Mesenchymal stem cell (in vitro differentiated cells and primary cell): ENCODE data around the gene NUP205. TPM values are rescaled to one million over a fixed set of nuclear protein-coding genes. Genes with fewer than 3 reads are reported as not detected.
A peak's percentile ranks its signal among the peaks of the same experiment; 100 is the strongest.

Experiments used
- DNase-seq: peaks from one replicate; pipeline ENCODE4 v3.0.0-alpha.2; 2013
- H2AFZ ChIP-seq: one replicate; pipeline ENCODE4 v1.6.1; 2013; ENCODE audit warnings: low read depth, mild to moderate bottlenecking, control low read depth, inconsistent platforms, low read length, moderate library complexity
- H2AK5ac ChIP-seq: 2 replicates; pipeline ENCODE4 v1.6.1; 2013; ENCODE audit warnings: low read length, moderate library complexity, mild to moderate bottlenecking, inconsistent platforms; ENCODE audit not compliant: severe bottlenecking
- H2BK120ac ChIP-seq: one replicate; pipeline ENCODE4 v1.6.1; 2013; ENCODE audit warnings: low read depth, mild to moderate bottlenecking, inconsistent platforms, low read length, moderate library complexity
- H2BK12ac ChIP-seq, 2 experiments: one replicate each; pipeline ENCODE4 v1.6.1; 2013; ENCODE audit warnings: inconsistent platforms in 2 of 2, low read length in 2 of 2, mild to moderate bottlenecking in 2 of 2, moderate library complexity in 2 of 2, control low read depth in 1 of 2
- H2BK15ac ChIP-seq: one replicate; pipeline ENCODE4 v1.6.1; 2013; ENCODE audit warnings: mild to moderate bottlenecking, low read depth, inconsistent platforms; ENCODE audit not compliant: poor library complexity, severe bottlenecking
- H2BK5ac ChIP-seq: 2 replicates; pipeline ENCODE4 v1.6.1; 2013; ENCODE audit warnings: low read depth, mild to moderate bottlenecking, low read length, control low read depth, inconsistent platforms; ENCODE audit not compliant: poor library complexity, severe bottlenecking
- H3K14ac ChIP-seq, 2 experiments: one replicate each; pipeline ENCODE4 v1.6.1; 2013; ENCODE audit warnings: inconsistent platforms in 2 of 2, low read length in 2 of 2, control low read depth in 1 of 2, mild to moderate bottlenecking in 1 of 2, moderate library complexity in 1 of 2
- H3K18ac ChIP-seq, 2 experiments: one replicate each; pipeline ENCODE4 v1.6.1; 2013; ENCODE audit warnings: inconsistent platforms in 2 of 2, low read length in 2 of 2, control low read depth in 1 of 2, low read depth in 1 of 2, mild to moderate bottlenecking in 1 of 2
- H3K23ac ChIP-seq, 2 experiments: one replicate each; pipeline ENCODE4 v1.6.1; 2013; ENCODE audit warnings: inconsistent platforms in 2 of 2, low read length in 2 of 2, mild to moderate bottlenecking in 2 of 2, moderate library complexity in 2 of 2, control low read depth in 1 of 2
- H3K27ac ChIP-seq: 2 replicates; pipeline ENCODE4 v1.5.1; 2013; ENCODE audit warnings: mild to moderate bottlenecking, moderate library complexity, low read length, control low read depth, inconsistent platforms; ENCODE audit not compliant: poor library complexity, severe bottlenecking
- H3K27me3 ChIP-seq, 2 experiments: 2 replicates each; pipeline versions ENCODE4 v1.6.1 to v1.7.0; 2013; ENCODE audit warnings: low read length in 2 of 2, mild to moderate bottlenecking in 2 of 2, moderate library complexity in 2 of 2, control low read depth in 1 of 2, inconsistent platforms in 1 of 2; ENCODE audit not compliant: control insufficient read depth in 1 of 2, insufficient read depth in 1 of 2
- H3K36me3 ChIP-seq, 2 experiments: 2 replicates each; pipeline versions ENCODE4 v1.6.1 to v1.7.0; 2013; ENCODE audit warnings: low read length in 2 of 2, control low read depth in 1 of 2, inconsistent platforms in 1 of 2, low read depth in 1 of 2, mild to moderate bottlenecking in 1 of 2; ENCODE audit not compliant: insufficient read depth in 2 of 2, control insufficient read depth in 1 of 2
- H3K4ac ChIP-seq, 2 experiments: one replicate each; pipeline ENCODE4 v1.6.1; 2013; ENCODE audit warnings: inconsistent platforms in 2 of 2, low read length in 2 of 2, mild to moderate bottlenecking in 2 of 2, moderate library complexity in 2 of 2, control low read depth in 1 of 2, low read depth in 1 of 2
- H3K4me1 ChIP-seq: 2 replicates; pipeline ENCODE4 v1.6.1; 2013; ENCODE audit warnings: low read depth, low read length, control low read depth; ENCODE audit not compliant: control insufficient read depth, insufficient read depth
- H3K4me2 ChIP-seq: 2 replicates; pipeline ENCODE4 v1.6.1; 2013; ENCODE audit warnings: low read length, mild to moderate bottlenecking, inconsistent platforms; ENCODE audit not compliant: poor library complexity, severe bottlenecking
- H3K4me3 ChIP-seq, 2 experiments: 2 replicates each; pipeline versions ENCODE4 v1.5.1 to v1.7.0; 2013; ENCODE audit warnings: low read length in 2 of 2, mild to moderate bottlenecking in 2 of 2, control low read depth in 1 of 2, low read depth in 1 of 2; ENCODE audit not compliant: insufficient read depth in 1 of 2
- H3K79me1 ChIP-seq: replicated peaks from 2 replicates; pipeline ENCODE4 v1.6.1; 2013; ENCODE audit warnings: mild to moderate bottlenecking, control low read depth, low read length, inconsistent platforms; ENCODE audit not compliant: poor library complexity, severe bottlenecking
- H3K9ac ChIP-seq: 2 replicates; pipeline ENCODE4 v1.7.0; 2013; ENCODE audit warnings: mild to moderate bottlenecking, low read length, moderate library complexity
- H3K9me3 ChIP-seq: 2 replicates; pipeline ENCODE4 v1.7.0; 2013; ENCODE audit warnings: mild to moderate bottlenecking, low read length; ENCODE audit not compliant: control insufficient read depth
- H4K8ac ChIP-seq: one replicate; pipeline ENCODE4 v1.6.1; 2013; ENCODE audit warnings: inconsistent platforms, mild to moderate bottlenecking, low read length, moderate library complexity
- H4K91ac ChIP-seq: one replicate; pipeline ENCODE4 v1.6.1; 2013; ENCODE audit warnings: mild to moderate bottlenecking, low read length, inconsistent platforms
- WGBS: methylation state at CpG from one replicate; pipeline ENCODE4 v1.1.7; 2013; ENCODE audit warnings: mixed read lengths; 5-methylcytosine and 5-hydroxymethylcytosine counted together
- polyA plus RNA-seq, 2 experiments: library from polyadenylated mRNA; stranded (reverse); fragments of 200-250 nt; gene quantifications; one replicate each; pipeline ENCODE4 v1.2.3, GENCODE V29; 2013

Gene NUP205
- 20.3 TPM for polyA plus RNA-seq (2013, experiment 1 of 2)
- polyA plus RNA-seq (2013, experiment 2 of 2), result 23.8 TPM

- peak within 1 kb of the TSS; percentile 43 for H2BK120ac ChIP-seq
- peak within 1 kb of the TSS; percentile 78 for H4K91ac ChIP-seq
- H2BK12ac ChIP-seq, result peak within 1 kb of the TSS in 1 of 2 experiments; percentile 34
- peak within 1 kb of the TSS; percentile 91 to 99 for H3K4me3 ChIP-seq
- H3K27ac ChIP-seq, result peak within 1 kb of the TSS; percentile 90
- no peaks in the 10 kb centered on the region for H3K27me3 ChIP-seq
- no peak within 1 kb of the TSS for H2AK5ac ChIP-seq
- H2AFZ ChIP-seq, result peak within 1 kb of the TSS; percentile 66
- H3K36me3 ChIP-seq, result no peaks in the 10 kb centered on the region
- WGBS, result under 1% methylated on average over 35 of the region's 38 CpGs
- no peak within 1 kb of the TSS for H3K23ac ChIP-seq
- H3K9ac ChIP-seq, result peak within 1 kb of the TSS; percentile 98
- H3K4ac ChIP-seq, result peak within 1 kb of the TSS; percentile 40 to 60
- no peaks in the 10 kb centered on the region for H3K9me3 ChIP-seq
- peak within 1 kb of the TSS; percentile 82 to 87 for H3K18ac ChIP-seq
- no peak within 1 kb of the TSS for H2BK15ac ChIP-seq
- H3K14ac ChIP-seq, result peak within 1 kb of the TSS; percentile 45 to 97
- H3K4me2 ChIP-seq, result peak within 1 kb of the TSS; percentile 64
- peak within 1 kb of the TSS; percentile 39 for H2BK5ac ChIP-seq
- H3K4me1 ChIP-seq, result peaks cover 5% of the 10 kb centered on the region
- peak; percentile 89 for DNase-seq
- peaks cover 3% of the 10 kb centered on the region for H3K79me1 ChIP-seq
- peak within 1 kb of the TSS; percentile 95 for H4K8ac ChIP-seq
Measured at GRCh38 chr7:135557455-135558336, at the start of gene NUP205. Gene NUP205, plus strand, starts transcription at chr7:135557917. Its CDS starts 28 bp downstream, at chr7:135557945.

GRCh38 chr7:135508883-135509588 is 48.7 kb upstream of the NUP205 start:
- H2BK15ac ChIP-seq, result no peak overlapping the region
- no peaks in the 10 kb centered on the region for H3K9me3 ChIP-seq
- H3K4me1 ChIP-seq, result peaks cover 2% of the 10 kb centered on the region
- no peaks in the 10 kb centered on the region for H3K79me1 ChIP-seq
- peak overlapping the region; percentile 40 to 97 for H3K18ac ChIP-seq
- DNase-seq, result peak; percentile 69
- H3K4me2 ChIP-seq, result peak overlapping the region; percentile 89
- no peaks in the 10 kb centered on the region for H3K36me3 ChIP-seq
- no peak overlapping the region for H4K91ac ChIP-seq
- H2AFZ ChIP-seq, result no peak overlapping the region
- no peaks in the 10 kb centered on the region for H3K27me3 ChIP-seq
- H3K4ac ChIP-seq, result peak overlapping the region in 1 of 2 experiments; percentile 9
- H3K23ac ChIP-seq, result no peak overlapping the region
- no peak overlapping the region for H4K8ac ChIP-seq
- H3K27ac ChIP-seq, result peak overlapping the region; percentile 98
- no peak overlapping the region for H2BK12ac ChIP-seq
- WGBS, result under 1% methylated on average over 17 of the region's 17 CpGs
- H3K4me3 ChIP-seq, result peak overlapping the region; percentile 90 to 92
- H2BK120ac ChIP-seq, result no peak overlapping the region
- H2AK5ac ChIP-seq, result no peak overlapping the region
- no peak overlapping the region for H2BK5ac ChIP-seq
- peak overlapping the region; percentile 100 for H3K9ac ChIP-seq
- H3K14ac ChIP-seq, result peak overlapping the region in 1 of 2 experiments; percentile 68

GRCh38 chr7:135509589-135509838 is 48.2 kb upstream of the NUP205 start:
- WGBS, result 0% methylated on average over 10 of the region's 14 CpGs
- Histone ChIP-seq H3K9ac (peak overlapping the region; percentile 100), H4K91ac (no peak overlapping the region), H3K23ac (no peak overlapping the region), H3K27me3 (no peaks in the 10 kb centered on the region), H2BK12ac (no peak overlapping the region), H3K27ac (peak overlapping the region; percentile 98), H3K4me3 (peak overlapping the region; percentile 90 to 92), H2BK5ac (no peak overlapping the region), H3K18ac (peak overlapping the region; percentile 85 to 97), H3K14ac (peak overlapping the region in 1 of 2 experiments; percentile 58), H3K36me3 (no peaks in the 10 kb centered on the region), H2BK120ac (no peak overlapping the region), H3K79me1 (no peaks in the 10 kb centered on the region), H3K4ac (peak overlapping the region in 1 of 2 experiments; percentile 9), H3K4me1 (peaks cover 2% of the 10 kb centered on the region), H3K9me3 (no peaks in the 10 kb centered on the region), H2BK15ac (no peak overlapping the region), H2AFZ (peak overlapping the region; percentile 84), H3K4me2 (peak overlapping the region; percentile 89), H2AK5ac (no peak overlapping the region), H4K8ac (no peak overlapping the region)
- no peak for DNase-seq
